Epithelial cell of esophagus (primary cell): Measurements from ENCODE around the gene RRP7A.
"Not testable (repeated sequence)": the region's sequence is repeated elsewhere in the genome, so short reads cannot be mapped to it uniquely, and the experiment has no call there.

Experiments used
- DNase-seq: peaks from one replicate; pipeline ENCODE4 v3.0.0; 2010; ENCODE audit warnings: low read depth
- H3K4me3 ChIP-seq: 2 replicates; pipeline ENCODE4 v1.5.1; 2011; ENCODE audit warnings: mild to moderate bottlenecking, low read length, control low read depth
- TF ChIP-seq, protein P1 (sequence below): IDR thresholded peaks from 2 replicates; pipeline ENCODE4 v1.5.1; 2011; ENCODE audit warnings: low read depth, mild to moderate bottlenecking, low read length, control low read depth, inconsistent platforms; ENCODE audit not compliant: insufficient read depth; ENCODE audit errors: missing control alignments

RRP7A gene

DNA sequence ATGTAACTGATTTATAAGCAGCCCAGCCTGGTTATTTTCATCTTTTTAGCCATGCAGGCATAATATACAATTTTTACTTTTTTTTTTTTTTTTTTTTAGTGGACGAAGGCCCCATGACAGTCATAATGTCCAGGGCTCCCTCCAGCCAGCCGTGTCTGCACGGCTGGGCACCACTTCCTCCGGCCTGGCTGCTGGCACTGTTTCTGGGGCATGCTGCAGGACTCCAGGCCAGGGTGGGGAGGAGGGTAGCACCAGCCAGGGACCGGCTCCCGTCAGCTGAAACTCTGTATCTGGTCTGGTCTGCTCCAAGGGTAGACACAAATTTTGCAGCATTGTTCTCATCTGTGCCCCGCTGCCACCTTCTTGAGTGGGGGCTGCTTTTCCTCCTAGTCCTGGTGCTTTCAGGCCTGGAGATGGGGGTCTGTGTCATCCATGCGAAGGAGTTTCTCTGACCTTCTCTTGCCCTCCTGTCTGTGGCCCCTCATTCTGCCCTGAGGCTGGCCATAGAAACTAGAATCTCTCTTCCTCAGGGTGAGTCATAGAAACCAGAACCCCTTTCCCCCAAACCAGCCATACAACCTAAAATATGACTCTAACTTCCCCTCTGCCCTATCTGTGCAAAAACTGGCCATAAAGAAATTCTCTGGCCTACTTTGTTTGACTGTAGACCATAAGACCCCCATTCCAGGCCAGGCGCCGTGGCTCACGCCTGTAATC, 9.2 kb upstream of the RRP7A start:
- DNase-seq, result no peak
- TF ChIP-seq, protein P1, sequence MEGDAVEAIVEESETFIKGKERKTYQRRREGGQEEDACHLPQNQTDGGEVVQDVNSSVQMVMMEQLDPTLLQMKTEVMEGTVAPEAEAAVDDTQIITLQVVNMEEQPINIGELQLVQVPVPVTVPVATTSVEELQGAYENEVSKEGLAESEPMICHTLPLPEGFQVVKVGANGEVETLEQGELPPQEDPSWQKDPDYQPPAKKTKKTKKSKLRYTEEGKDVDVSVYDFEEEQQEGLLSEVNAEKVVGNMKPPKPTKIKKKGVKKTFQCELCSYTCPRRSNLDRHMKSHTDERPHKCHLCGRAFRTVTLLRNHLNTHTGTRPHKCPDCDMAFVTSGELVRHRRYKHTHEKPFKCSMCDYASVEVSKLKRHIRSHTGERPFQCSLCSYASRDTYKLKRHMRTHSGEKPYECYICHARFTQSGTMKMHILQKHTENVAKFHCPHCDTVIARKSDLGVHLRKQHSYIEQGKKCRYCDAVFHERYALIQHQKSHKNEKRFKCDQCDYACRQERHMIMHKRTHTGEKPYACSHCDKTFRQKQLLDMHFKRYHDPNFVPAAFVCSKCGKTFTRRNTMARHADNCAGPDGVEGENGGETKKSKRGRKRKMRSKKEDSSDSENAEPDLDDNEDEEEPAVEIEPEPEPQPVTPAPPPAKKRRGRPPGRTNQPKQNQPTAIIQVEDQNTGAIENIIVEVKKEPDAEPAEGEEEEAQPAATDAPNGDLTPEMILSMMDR, result no peak
- no peak overlapping the region for H3K4me3 ChIP-seq

- DNase-seq, result no peak
- TF ChIP-seq, protein P1, result no peak
- no peak overlapping the region for H3K4me3 ChIP-seq
Measured at GRCh38 chr22:42522546-42522945, 3.0 kb upstream of the RRP7A start.

GRCh38 chr22:42521228-42521546, 1.6 kb upstream of the RRP7A start:
- no peak overlapping the region for H3K4me3 ChIP-seq
- TF ChIP-seq, protein P1, result no peak
- no peak for DNase-seq

DNA sequence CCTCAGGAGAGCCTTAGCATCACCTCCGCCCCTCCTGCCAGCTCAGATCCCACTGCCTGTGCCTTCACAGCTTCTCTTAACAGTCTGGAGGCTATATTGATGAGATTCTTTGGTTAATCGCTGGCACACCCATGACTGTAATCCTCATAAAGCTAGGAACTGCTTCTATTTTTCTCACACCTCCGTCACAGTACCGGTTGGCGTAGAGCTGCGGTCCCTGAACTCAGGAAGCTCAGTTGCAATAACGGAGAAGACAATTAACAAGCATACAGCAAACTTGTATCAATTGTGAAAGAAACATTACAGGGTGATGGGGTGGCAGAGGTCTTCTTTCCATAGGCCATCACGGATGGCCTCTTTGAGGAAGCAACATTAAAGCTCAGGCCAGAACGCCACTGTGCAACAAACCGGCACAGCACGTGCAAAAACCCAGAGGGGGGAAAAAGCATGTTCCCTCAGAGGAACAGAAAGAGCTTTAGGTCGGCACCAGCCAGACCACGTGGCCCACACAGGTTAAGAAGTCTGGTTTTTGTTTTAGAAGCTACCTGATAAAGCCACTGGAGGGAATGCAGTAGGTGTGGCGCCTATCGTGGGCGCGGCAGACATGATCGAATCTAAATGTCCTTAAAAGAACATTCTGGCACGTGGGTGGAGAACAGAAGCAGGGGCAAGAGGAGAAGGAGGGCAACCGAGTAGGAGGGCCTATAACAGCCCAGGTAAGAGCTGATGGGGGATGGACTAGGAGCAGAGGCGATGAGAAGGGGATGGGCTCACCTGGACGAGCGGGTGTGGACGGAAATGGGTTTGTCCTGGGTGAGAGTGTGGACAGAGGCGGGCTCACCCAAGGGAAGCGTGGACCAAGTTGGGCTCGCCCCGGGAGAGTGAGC, 715 bp downstream of the RRP7A start:
- peak overlapping the region; percentile 72 for H3K4me3 ChIP-seq
- DNase-seq, result peak; percentile 34

- not testable (repeated sequence) for DNase-seq
Measured at GRCh38 chr22:42517103-42517502, 2.5 kb downstream of the RRP7A start.

GRCh38 chr22:42515896-42516295, 3.7 kb downstream of the RRP7A start:
- DNase-seq, result no peak
- H3K4me3 ChIP-seq, result no peak overlapping the region
- TF ChIP-seq, protein P1, result no peak

More at GRCh38 chr22:42517103-42517502, 2.5 kb downstream of the RRP7A start:
- H3K4me3 ChIP-seq, result not testable (repeated sequence)

- not testable (repeated sequence) for H3K4me3 ChIP-seq, DNase-seq
Measured at GRCh38 chr22:42515304-42515703, 4.3 kb downstream of the RRP7A start.

DNA sequence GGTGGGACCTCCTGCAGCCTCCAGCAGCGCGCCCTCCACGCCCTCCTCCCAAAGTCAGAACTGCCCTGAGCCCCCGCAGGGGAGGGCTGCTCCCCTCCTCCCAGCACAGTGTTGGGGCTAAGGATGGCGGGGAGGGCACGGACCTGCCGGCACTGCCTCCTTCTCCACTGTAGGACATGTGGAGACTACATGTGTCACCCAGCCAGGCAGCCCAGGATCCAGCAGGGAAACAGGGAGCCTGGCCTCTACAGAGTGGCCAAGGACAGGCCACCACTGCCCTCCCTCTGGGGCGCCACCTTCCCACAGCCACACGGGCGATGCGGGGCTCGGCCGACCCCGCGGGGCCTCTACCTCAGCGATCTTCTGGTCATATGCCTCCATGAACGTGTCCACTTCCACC, 5.3 kb downstream of the RRP7A start:
- not testable (repeated sequence) for DNase-seq, H3K4me3 ChIP-seq

DNA sequence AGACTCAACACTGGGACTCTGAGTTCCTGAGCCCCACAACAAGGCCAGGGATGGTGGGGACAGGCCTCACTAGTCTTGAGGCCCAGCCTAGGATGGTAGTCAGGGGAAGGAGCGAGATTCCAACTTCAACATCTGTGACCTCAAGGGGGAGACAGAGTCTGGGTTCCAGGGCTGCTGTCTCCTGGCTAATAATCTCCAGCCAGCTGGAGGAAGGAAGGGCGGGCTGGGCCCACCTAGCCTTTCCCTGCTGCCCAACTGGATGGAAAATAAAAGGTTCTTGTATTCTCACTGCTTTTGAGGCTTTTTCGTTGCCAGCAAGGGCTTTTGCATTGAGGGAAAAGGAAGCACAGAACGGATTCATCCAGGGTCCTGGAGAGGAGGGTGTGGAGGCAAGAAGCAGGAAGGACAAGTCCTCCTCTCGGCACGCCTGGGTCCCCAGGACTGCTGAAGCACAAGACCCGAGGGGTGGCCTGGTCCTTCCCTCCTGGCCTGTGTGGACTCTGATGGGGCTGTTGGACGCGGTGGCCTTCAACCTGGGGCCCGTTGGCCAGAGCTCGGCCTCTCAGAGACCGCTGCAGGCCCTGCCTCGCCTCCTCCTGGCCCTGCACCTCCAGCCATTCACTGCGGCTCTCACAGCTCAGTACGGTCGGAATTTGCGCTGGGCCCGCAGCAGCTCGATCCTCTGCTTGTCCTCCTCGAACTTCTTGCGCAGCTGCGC, 7.2 kb downstream of the RRP7A start:
- H3K4me3 ChIP-seq, result not testable (repeated sequence)
- TF ChIP-seq, protein P1, result peak; percentile 34
- peak; percentile 30 for DNase-seq
